Right lobe of liver (tissue), 4 donors: Measurements from ENCODE around the gene ALPI.

Experiments
- POLR2A ChIP-seq: fragments of 450-650 bp; IDR thresholded peaks from one replicate; pipeline ENCODE4 v1.6.1; 2017; ENCODE audit warnings: antibody characterized with exemption, mild to moderate bottlenecking
- TF ChIP-seq, protein P1 (sequence below), 4 donors: fragments of 200-600 bp in 3 of 4; fragments of 450-650 bp in 1 of 4; IDR thresholded peaks; one replicate each; pipeline versions ENCODE4 v1.5.1 to v1.8.0; 2016 to 2022; ENCODE audit warnings: antibody characterized with exemption in 4 of 4, mild to moderate bottlenecking in 2 of 4
- donor health status: DM: no; HTN: no; CAD: no.
- donor health status: DM: no; HTN: no; CAD: no.
- donor health status: DM: no; HTN: yes; CAD: no.

DNA sequence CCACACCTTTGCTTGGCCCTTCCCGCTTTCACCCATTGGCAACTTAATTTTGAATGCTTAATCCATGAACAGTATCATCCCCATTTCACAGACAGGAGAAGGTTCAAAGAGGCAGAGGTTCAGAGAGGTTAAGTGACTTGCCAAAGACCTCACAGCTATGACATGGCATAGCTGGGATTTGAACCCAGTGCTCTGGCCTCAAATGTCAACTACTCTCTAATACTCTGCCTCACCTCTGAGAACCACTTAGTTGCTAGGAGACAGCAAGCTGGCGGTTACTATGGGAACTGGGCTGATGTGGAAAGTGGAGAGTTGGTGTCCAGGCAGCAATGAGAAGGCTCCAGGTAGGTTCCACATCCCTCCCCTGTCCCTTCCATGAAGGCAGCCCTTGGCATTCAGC is 48.5 kb downstream of the ALPI start:
- TF ChIP-seq, protein P1, sequence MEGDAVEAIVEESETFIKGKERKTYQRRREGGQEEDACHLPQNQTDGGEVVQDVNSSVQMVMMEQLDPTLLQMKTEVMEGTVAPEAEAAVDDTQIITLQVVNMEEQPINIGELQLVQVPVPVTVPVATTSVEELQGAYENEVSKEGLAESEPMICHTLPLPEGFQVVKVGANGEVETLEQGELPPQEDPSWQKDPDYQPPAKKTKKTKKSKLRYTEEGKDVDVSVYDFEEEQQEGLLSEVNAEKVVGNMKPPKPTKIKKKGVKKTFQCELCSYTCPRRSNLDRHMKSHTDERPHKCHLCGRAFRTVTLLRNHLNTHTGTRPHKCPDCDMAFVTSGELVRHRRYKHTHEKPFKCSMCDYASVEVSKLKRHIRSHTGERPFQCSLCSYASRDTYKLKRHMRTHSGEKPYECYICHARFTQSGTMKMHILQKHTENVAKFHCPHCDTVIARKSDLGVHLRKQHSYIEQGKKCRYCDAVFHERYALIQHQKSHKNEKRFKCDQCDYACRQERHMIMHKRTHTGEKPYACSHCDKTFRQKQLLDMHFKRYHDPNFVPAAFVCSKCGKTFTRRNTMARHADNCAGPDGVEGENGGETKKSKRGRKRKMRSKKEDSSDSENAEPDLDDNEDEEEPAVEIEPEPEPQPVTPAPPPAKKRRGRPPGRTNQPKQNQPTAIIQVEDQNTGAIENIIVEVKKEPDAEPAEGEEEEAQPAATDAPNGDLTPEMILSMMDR (IDR thresholded peaks at IDR 0.05) = no peak
- no peak for TF ChIP-seq POLR2A
